Measurements from ENCODE around the gene GPRC5B. TPM values are rescaled to one million over a fixed set of nuclear protein-coding genes. Genes with fewer than 3 reads are reported as not detected.
A peak's percentile ranks its signal among the peaks of the same experiment; 100 is the strongest.

The GPRC5B gene
- total and polyA plus RNA-seq, 2 experiments from 2014 or later = 0.13 TPM; not detected in 1

DNA sequence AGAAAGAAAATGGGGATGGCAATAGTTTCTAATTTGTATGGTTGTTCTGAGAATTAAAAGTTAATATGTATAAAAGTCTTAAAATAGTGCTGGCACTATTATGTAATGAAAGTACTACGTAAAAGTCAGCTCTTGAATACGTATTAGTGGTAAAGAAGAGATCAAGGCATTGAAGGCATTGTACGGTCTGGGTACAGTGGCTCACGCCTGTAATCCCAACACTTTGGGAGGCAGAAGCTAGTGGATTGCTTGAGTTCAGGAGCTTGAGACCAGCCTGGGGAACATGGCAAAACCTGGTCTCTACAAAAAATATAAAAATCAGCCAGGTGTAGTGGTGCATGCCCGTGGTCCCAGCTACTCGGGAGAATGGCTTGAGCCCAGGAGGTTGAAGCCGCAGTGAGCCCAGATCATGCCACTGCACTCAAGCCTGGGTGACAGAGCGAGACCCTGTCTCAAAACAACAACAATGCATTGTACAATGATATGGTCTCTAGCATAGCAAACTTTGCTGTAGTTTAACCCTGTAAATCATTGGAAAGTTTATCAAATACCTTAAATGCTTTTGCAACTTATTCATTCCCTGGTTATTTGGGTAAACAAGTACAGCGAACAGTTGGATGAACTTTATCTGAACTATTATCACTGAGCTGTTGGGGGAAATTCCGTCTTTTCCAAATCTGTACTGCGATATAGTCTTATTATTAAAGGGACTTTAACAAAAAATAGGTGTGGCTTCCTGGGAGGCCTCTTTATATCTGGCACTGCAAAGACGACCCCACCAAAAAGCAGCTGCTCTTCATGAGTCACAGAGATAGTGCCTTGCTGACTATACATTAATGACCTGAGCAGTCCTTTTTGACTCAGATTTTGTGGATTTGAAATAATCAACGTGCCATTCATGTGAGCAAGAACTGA, 73.6 kb downstream of the GPRC5B start:
- DNase-seq = peak; percentile 61
- no peak overlapping the region for H3K9ac ChIP-seq
- no peaks in the 10 kb centered on the region for H3K9me2 ChIP-seq (ENCODE audit: insufficient read depth)
- peak overlapping the region; percentile 4; the same call in 1 of the 2 replicates for H3K4me3 ChIP-seq
- no peaks in the 10 kb centered on the region for H3K36me3 ChIP-seq (ENCODE audit: low read depth)
- in situ Hi-C loops (cut with MboI) = no loop called here
- H2AFZ ChIP-seq = no peak overlapping the region
- H3K79me2 ChIP-seq (ENCODE audit: insufficient read depth) = no peaks in the 10 kb centered on the region
- 69 to 70% methylated on average over 13 of the region's 13 CpGs for WGBS, 2 experiments (ENCODE audit: low coverage in 1 of 2, low lambda C conversion rate in 2 of 2, missing lambda C conversion rate in 2 of 2)
- peak overlapping the region; percentile 4; the same call in 1 of the 2 replicates for H3K27ac ChIP-seq
- TF ChIP-seq EZH2phosphoT487 (IDR thresholded peaks at IDR 0.05; ENCODE audit: insufficient read depth, low read depth) = no peak
- TF ChIP-seq EZH2 (IDR thresholded peaks at IDR 0.05; ENCODE audit: insufficient read depth, poor library complexity, severe bottlenecking) = no peak
- no peaks in the 10 kb centered on the region for H3K9me3 ChIP-seq (ENCODE audit: low read depth)
- H3F3A ChIP-seq (ENCODE audit: insufficient read depth) = peaks cover 9% of the 10 kb centered on the region; the same call in 1 of the 2 replicates
- no peaks in the 10 kb centered on the region for H4K20me1 ChIP-seq (ENCODE audit: insufficient read depth)
- H3K4me1 ChIP-seq (ENCODE audit: insufficient read depth) = peaks cover 10% of the 10 kb centered on the region
- H3K4me2 ChIP-seq (ENCODE audit: unreplicated experiment) = peak overlapping the region; percentile 37
- no peaks in the 10 kb centered on the region for H3K27me3 ChIP-seq (replicated peaks; ENCODE audit: insufficient read depth)

DNA sequence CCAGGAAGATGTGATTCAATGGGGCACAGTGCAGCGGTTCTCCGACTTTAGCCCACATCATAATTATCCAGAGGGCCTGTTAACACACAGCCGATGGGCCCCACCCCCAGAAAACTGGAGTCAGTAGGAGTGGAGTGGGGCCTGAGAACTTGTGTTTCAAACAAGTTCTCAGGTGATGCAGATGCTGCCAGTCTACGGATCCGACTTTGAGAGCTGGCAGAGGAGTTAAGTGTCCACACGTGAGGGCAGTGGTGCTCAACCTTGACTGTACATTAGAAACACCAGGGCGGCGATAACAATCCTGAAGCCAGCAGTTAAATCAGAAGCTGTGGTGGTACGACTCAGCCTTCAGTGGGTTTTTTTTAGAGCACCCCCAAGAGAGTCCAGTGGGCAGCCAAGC, 75.0 kb downstream of the GPRC5B start:
- H3K9me2 ChIP-seq (ENCODE audit: insufficient read depth) = no peaks in the 10 kb centered on the region
- H3F3A ChIP-seq (ENCODE audit: insufficient read depth) = peaks cover 9% of the 10 kb centered on the region; the same call in 1 of the 2 replicates
- DNase-seq = no peak
- H3K4me2 ChIP-seq (ENCODE audit: unreplicated experiment) = no peak overlapping the region
- no peak overlapping the region for H3K27ac ChIP-seq
- H3K9me3 ChIP-seq (ENCODE audit: low read depth) = no peaks in the 10 kb centered on the region
- no peaks in the 10 kb centered on the region for H4K20me1 ChIP-seq (ENCODE audit: insufficient read depth)
- no peaks in the 10 kb centered on the region for H3K79me2 ChIP-seq (ENCODE audit: insufficient read depth)
- WGBS, 2 experiments (ENCODE audit: low coverage in 1 of 2, low lambda C conversion rate in 2 of 2, missing lambda C conversion rate in 2 of 2) = 92 to 95% methylated on average over 9 of the region's 9 CpGs
- peaks cover 10% of the 10 kb centered on the region for H3K4me1 ChIP-seq (ENCODE audit: insufficient read depth)
- H3K27me3 ChIP-seq (replicated peaks; ENCODE audit: insufficient read depth) = no peaks in the 10 kb centered on the region
- no peak overlapping the region for H3K9ac ChIP-seq
- no peaks in the 10 kb centered on the region for H3K36me3 ChIP-seq (ENCODE audit: low read depth)
- no peak for TF ChIP-seq EZH2phosphoT487 (IDR thresholded peaks at IDR 0.05; ENCODE audit: insufficient read depth, low read depth)
- no peak for TF ChIP-seq EZH2 (IDR thresholded peaks at IDR 0.05; ENCODE audit: insufficient read depth, poor library complexity, severe bottlenecking)
- H2AFZ ChIP-seq = no peak overlapping the region
- no peak overlapping the region for H3K4me3 ChIP-seq
- in situ Hi-C loops (cut with MboI) = no loop called here

DNA sequence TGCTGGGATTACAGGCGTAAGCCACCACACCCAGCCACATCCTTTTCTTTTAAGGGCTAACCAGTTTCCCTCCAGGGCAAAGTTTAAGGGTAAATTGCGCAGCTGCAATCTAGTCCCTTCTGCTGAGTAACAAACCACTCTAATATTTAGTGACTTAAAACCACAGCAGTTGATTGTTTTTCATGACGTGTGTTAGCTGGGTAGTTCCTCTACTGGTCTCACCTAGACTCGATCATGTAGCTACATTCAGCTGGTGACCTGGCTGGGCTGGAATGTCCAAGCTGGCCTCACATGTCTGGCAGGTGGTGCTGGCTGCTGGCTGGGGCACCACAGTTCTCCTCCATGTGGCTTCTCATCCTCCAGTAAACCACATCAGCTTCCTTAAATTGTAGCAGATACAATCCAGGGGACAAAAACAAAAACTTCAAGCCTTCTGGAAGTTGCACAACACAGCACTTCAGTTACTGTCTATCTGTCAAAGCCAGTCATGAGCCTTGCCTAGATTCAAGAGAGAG, 75.5 kb downstream of the GPRC5B start:
- H3K9ac ChIP-seq = no peak overlapping the region
- peaks cover 9% of the 10 kb centered on the region; the same call in 1 of the 2 replicates for H3F3A ChIP-seq (ENCODE audit: insufficient read depth)
- H3K4me3 ChIP-seq = no peak overlapping the region
- WGBS, 2 experiments (ENCODE audit: low coverage in 1 of 2, low lambda C conversion rate in 2 of 2, missing lambda C conversion rate in 2 of 2) = 90 to 91% methylated on average over 4 of the region's 4 CpGs
- H3K27ac ChIP-seq = no peak overlapping the region
- TF ChIP-seq EZH2phosphoT487 (IDR thresholded peaks at IDR 0.05; ENCODE audit: insufficient read depth, low read depth) (no peak), EZH2 (IDR thresholded peaks at IDR 0.05; ENCODE audit: insufficient read depth, poor library complexity, severe bottlenecking) (no peak)
- H3K79me2 ChIP-seq (ENCODE audit: insufficient read depth) = no peaks in the 10 kb centered on the region
- H3K36me3 ChIP-seq (ENCODE audit: low read depth) = no peaks in the 10 kb centered on the region
- no peaks in the 10 kb centered on the region for H3K9me3 ChIP-seq (ENCODE audit: low read depth)
- no peak overlapping the region for H2AFZ ChIP-seq
- H4K20me1 ChIP-seq (ENCODE audit: insufficient read depth) = no peaks in the 10 kb centered on the region
- no peak overlapping the region for H3K4me2 ChIP-seq (ENCODE audit: unreplicated experiment)
- H3K27me3 ChIP-seq (replicated peaks; ENCODE audit: insufficient read depth) = no peaks in the 10 kb centered on the region
- no peaks in the 10 kb centered on the region for H3K9me2 ChIP-seq (ENCODE audit: insufficient read depth)
- peaks cover 10% of the 10 kb centered on the region for H3K4me1 ChIP-seq (ENCODE audit: insufficient read depth)
- no peak for DNase-seq
- in situ Hi-C loops (cut with MboI) = no loop called here

DNA sequence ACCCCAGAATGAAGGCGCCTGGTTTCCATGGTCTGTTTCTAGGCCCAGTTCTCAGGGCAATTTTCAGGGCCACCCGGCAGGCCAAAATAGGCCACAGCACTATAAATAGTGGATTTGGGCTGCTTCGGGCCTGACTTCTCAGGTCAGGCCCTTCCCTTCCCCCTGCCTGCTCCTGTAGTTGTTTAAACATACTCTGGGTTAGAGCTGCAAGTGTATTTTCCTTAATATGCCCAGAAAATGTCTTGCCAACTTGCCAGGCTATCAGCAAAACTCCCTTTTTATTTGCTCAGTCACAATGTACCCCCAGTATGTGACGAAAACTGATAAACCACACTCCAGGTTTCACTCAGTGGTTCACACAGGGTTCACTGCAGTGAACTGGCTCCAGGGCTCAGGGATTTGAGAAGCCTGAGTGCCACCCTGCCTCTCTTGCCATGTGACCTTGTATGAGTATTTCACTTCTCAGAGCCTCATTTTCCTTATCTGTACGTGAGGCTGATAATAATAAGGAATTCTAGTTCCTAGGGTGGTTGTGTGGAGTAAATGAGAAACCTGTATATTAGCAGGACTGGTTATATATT, 76.5 kb downstream of the GPRC5B start:
- Histone ChIP-seq H3K27me3 (replicated peaks; ENCODE audit: insufficient read depth) (no peaks in the 10 kb centered on the region), H4K20me1 (ENCODE audit: insufficient read depth) (no peaks in the 10 kb centered on the region), H3K4me3 (no peak overlapping the region), H2AFZ (no peak overlapping the region), H3K4me1 (ENCODE audit: insufficient read depth) (peaks cover 10% of the 10 kb centered on the region), H3K9me2 (ENCODE audit: insufficient read depth) (no peaks in the 10 kb centered on the region), H3K9me3 (ENCODE audit: low read depth) (no peaks in the 10 kb centered on the region), H3K36me3 (ENCODE audit: low read depth) (no peaks in the 10 kb centered on the region), H3K27ac (no peak overlapping the region), H3K79me2 (ENCODE audit: insufficient read depth) (no peaks in the 10 kb centered on the region), H3F3A (ENCODE audit: insufficient read depth) (peaks cover 9% of the 10 kb centered on the region; the same call in 1 of the 2 replicates), H3K4me2 (ENCODE audit: unreplicated experiment) (no peak overlapping the region), H3K9ac (no peak overlapping the region)
- in situ Hi-C loops (cut with MboI) = no loop called here
- TF ChIP-seq EZH2 (IDR thresholded peaks at IDR 0.05; ENCODE audit: insufficient read depth, poor library complexity, severe bottlenecking) = no peak
- no peak for TF ChIP-seq EZH2phosphoT487 (IDR thresholded peaks at IDR 0.05; ENCODE audit: insufficient read depth, low read depth)
- DNase-seq = no peak
- 77 to 82% methylated on average over 5 of the region's 5 CpGs for WGBS, 2 experiments (ENCODE audit: low coverage in 1 of 2, low lambda C conversion rate in 2 of 2, missing lambda C conversion rate in 2 of 2)

Small RNA genes within 50 kb of the gene (small RNA-seq; reads per million reads assigned to genes)
- not detected for gene LARP7P2 (ENCODE audit: low read depth, low replicate concordance)

Other genes with a start within 250 kb of the GPRC5B start
- gene KNOP1, start 166.6 kb downstream of the GPRC5B start, total RNA-seq (2014; rRNA removed; shearing (Covaris generic)) = 8.0 and 11.8 TPM in 2 replicates
- 14.1 and 15.6 TPM in 2 replicates for gene KNOP1, start 166.6 kb downstream of the GPRC5B start, polyA plus RNA-seq (2016; fragmentation: Nextera tagmentation; extraction: Ambion mirVana)
- gene IQCK, start 166.6 kb downstream of the GPRC5B start, total RNA-seq (2014; rRNA removed; shearing (Covaris generic)) = 9.8 and 24.8 TPM in 2 replicates
- gene IQCK, start 166.6 kb downstream of the GPRC5B start, polyA plus RNA-seq (2016; fragmentation: Nextera tagmentation; extraction: Ambion mirVana) = 9.7 and 11.1 TPM in 2 replicates
- not detected in 2 replicates for gene GPR139, start 189.0 kb upstream of the GPRC5B start, total RNA-seq (2014; rRNA removed; shearing (Covaris generic))
- not detected in 2 replicates for gene GPR139, start 189.0 kb upstream of the GPRC5B start, polyA plus RNA-seq (2016; fragmentation: Nextera tagmentation; extraction: Ambion mirVana)